Endometrium (tissue), 2 donors: Measurements from ENCODE around the gene DAZ1.
"Not testable (repeated sequence)": the region's sequence is repeated elsewhere in the genome, so short reads cannot be mapped to it uniquely, and the experiment has no call there.

Source experiments
- FAIRE-seq: peaks from 2 replicates; lab custom pipeline; 2012; peaks lifted over from hg19 to GRCh38; lab: Jason Lieb, UNC
- donor health status: control.
- donor health status: control.

DAZ1 gene, protein sequence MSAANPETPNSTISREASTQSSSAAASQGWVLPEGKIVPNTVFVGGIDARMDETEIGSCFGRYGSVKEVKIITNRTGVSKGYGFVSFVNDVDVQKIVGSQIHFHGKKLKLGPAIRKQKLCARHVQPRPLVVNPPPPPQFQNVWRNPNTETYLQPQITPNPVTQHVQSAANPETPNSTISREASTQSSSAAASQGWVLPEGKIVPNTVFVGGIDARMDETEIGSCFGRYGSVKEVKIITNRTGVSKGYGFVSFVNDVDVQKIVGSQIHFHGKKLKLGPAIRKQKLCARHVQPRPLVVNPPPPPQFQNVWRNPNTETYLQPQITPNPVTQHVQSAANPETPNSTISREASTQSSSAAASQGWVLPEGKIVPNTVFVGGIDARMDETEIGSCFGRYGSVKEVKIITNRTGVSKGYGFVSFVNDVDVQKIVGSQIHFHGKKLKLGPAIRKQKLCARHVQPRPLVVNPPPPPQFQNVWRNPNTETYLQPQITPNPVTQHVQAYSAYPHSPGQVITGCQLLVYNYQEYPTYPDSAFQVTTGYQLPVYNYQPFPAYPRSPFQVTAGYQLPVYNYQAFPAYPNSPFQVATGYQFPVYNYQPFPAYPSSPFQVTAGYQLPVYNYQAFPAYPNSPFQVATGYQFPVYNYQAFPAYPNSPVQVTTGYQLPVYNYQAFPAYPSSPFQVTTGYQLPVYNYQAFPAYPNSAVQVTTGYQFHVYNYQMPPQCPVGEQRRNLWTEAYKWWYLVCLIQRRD

DNA sequence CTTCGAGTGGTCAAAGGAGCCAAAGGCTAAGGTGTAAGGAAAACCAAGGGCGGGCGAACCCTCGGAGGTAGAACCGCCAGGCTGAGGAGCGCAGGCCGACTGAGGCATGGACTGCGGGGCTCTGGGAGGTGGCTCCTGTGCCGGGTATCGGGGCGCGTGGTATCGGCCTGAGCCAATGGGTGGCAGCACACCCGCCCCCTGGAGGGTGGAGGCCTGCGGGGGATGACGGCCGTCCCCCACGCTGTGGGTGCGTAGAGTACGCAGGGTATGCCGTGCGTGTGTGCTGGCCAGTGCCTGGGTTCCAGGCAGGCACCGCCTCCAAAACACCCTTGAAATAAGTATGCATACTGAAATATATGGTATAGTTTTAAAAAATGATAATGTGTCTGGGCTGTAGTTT is at the start of gene DAZ1:
DAZ1 (minus strand) TSS at position 101 of the 400 bp plus-strand sequence. CDS start 208 bp downstream, outside the sequence.
- FAIRE-seq: not testable (repeated sequence)

DNA sequence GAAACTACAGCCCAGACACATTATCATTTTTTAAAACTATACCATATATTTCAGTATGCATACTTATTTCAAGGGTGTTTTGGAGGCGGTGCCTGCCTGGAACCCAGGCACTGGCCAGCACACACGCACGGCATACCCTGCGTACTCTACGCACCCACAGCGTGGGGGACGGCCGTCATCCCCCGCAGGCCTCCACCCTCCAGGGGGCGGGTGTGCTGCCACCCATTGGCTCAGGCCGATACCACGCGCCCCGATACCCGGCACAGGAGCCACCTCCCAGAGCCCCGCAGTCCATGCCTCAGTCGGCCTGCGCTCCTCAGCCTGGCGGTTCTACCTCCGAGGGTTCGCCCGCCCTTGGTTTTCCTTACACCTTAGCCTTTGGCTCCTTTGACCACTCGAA is 20.4 kb upstream of the DAZ1 start, which contains the start of gene DAZ2:
DAZ2 (plus strand) TSS at position 301 of the 400 bp plus-strand sequence. CDS start 208 bp downstream, outside the sequence.
- FAIRE-seq: not testable (repeated sequence)

GRCh38 chrY:23210681-23211080 is 11.9 kb upstream of the DAZ1 start:
- FAIRE-seq: not testable (repeated sequence)

- not testable (repeated sequence) for FAIRE-seq
Observed at GRCh38 chrY:23209802-23210495, 11.1 kb upstream of the DAZ1 start.

GRCh38 chrY:23207455-23207854 is 8.6 kb upstream of the DAZ1 start:
- FAIRE-seq: not testable (repeated sequence)
